GM11168 (cell line): ENCODE data around the gene RASSF7.

ENCODE experiments used
- in situ Hi-C: fragments of 300-500 bp; cut with MboI; formaldehyde crosslinking; loops from one replicate; pipeline ENCODE4 v1.12.0; 2022; ENCODE audit warnings: low sequenced_read_pairs; ENCODE audit not compliant: unreplicated experiment

RASSF7 gene

GRCh38 chr11:605286-606129 lies 44.7 kb downstream of the RASSF7 start:
- in situ Hi-C loops = no loop called here

- in situ Hi-C loops = no loop called here
Measured at GRCh38 chr11:606245-606644, 45.5 kb downstream of the RASSF7 start.

GRCh38 chr11:607020-607780 lies 46.4 kb downstream of the RASSF7 start:
- in situ Hi-C loops = no loop called here

- in situ Hi-C loops = no loop called here
Measured at GRCh38 chr11:607971-608659, 47.3 kb downstream of the RASSF7 start.

GRCh38 chr11:608791-609251 lies 48.1 kb downstream of the RASSF7 start:
- in situ Hi-C loops = no loop called here

- in situ Hi-C loops = no loop called here
Measured at GRCh38 chr11:609341-609811, 48.6 kb downstream of the RASSF7 start.

- in situ Hi-C loops = no loop called here
Measured at GRCh38 chr11:610146-610801, 49.5 kb downstream of the RASSF7 start.

GRCh38 chr11:611001-611996 lies 50.5 kb downstream of the RASSF7 start:
- in situ Hi-C loops = no loop called here

GRCh38 chr11:612201-612960 lies 51.6 kb downstream of the RASSF7 start:
- in situ Hi-C loops = no loop called here

GRCh38 chr11:612961-613300 lies 52.2 kb downstream of the RASSF7 start:
- in situ Hi-C loops = no loop called here

- in situ Hi-C loops = no loop called here
Measured at GRCh38 chr11:613369-613968, 52.7 kb downstream of the RASSF7 start.
